Central memory CD4-positive, alpha-beta T cell (primary cell): ENCODE measurements around the gene PAPPA.

Source experiments
- DNase-seq: peaks from one replicate; pipeline ENCODE4 v3.0.0; 2022

PAPPA gene

DNA sequence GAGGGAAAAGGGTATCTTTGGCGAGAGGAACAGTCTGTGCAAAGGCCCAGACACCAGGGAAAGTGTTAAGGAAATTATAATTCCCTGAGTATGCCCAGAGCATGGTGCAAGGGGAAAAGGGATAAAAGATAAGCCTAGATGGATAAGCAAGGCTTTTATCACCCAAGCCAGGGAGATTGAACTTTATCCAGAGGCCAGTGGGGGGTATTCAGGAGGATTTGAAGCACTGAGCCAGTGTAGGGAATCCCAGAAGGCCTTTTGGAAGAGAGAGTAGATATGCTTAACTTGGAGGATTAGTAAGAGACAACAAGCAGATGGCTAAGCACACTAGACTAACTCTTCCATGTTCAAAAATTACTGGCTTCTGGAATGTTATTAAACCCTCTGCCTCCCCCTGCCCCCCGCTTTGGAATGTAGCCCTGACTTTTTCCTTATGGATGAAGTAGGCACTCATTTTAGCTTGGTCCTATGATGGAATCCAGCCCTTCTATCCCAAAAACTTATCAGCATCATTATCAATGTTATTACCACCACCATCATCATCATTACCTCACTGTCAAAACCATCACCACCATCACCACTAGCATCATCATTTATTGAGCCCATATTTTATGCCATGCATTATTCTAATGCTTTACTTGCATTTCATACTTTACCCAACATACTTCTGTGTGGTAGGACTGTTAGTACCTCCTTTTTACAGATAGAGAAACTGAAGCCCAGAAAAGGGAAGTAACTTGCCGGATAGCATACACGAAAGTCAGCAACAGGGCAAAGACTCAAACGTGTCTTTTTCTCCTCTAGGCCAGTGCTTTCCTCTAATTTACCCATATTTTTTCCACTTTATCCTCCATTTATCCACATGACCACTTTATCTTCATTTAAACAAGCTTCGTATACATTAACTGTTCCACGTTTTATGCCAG is 237.0 kb downstream of the PAPPA start:
- no peak for DNase-seq

DNA sequence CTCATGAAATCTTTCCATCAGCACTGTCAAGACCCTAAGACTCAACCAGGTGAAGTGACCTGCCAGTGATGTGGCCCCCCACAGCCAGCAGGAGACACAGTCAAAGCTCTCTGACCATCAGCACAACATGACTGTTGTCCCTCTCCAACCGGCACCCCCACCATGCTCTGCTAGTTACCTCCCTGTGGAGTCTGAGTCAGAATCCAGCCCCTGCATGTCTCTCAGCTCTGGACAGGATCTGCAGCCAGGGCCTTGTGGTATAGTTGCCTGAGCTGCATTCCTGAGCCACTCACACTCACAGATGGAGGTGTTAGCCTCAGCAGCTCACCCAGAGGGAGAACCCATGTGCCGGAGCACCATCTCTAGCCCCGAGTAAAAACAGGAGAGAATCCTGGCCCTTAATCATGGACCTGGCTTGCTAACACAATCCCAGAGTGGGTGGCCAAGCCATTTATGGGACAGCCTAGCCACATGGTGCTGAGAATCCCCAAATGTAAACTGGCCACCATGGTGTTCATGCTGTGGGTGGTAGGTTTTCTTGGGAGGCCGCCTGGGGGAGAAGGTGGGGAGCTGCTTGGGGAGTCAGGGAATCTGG is 237.8 kb downstream of the PAPPA start:
- no peak for DNase-seq

DNA sequence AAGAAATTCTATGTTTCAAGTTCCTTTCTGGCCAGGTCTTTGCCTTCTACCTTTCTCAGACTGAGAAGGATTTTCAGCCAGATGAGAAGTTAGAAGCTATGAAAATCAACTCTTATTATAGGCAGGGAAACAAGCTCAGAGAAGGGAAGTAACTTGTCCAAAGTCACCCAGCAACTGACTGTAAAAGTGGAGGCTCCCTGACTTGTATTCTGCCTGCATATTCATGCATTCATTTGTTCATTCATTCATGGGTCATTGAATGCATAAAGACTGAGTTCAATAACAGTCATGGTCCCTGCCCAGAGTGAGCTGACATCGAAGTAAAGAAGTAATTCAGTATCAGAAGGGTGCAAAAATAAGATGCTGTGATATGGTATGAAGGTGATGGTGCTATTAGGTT is 239.6 kb downstream of the PAPPA start:
- no peak for DNase-seq

DNA sequence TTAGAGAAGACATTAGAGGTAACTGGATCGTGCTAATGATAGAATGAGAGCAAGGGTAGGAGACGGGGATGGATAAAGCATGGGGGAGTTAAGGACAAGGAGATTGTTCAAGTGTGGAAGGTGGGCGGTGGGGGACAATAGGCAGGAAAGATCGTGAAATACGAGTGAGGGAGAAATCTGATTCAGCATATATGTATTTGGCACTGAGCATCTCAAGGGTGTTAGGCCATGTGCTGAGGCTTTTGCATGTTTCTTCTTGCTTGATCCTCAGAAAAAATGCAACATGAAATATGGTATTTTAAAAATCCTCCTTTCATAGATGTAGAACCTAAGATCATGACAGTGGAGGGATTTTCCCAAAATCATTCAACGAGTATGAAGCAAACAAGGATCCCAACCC is 240.5 kb downstream of the PAPPA start:
- DNase-seq, result no peak

- no peak for DNase-seq
These were observed 241.5 kb downstream of the PAPPA start for GRCh38 chr9:116394894-116395698.

DNA sequence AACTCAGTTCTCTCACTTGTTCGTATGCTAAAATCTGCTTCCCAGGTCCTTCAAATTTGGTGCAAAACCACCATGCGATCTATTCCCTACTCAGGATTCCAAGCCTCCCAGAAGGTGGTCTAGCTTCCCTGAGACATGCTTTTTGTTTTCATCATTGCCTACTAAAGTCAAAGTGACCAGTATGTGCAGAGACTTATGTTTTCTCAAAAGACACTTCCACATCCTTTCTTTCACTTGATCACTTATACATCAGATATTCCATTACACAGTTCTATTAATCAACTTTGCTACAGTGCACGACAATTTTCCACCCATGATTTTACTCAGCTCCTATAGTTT is 242.1 kb downstream of the PAPPA start:
- no peak for DNase-seq

- DNase-seq, result no peak
These were observed 249.6 kb downstream of the PAPPA start for GRCh38 chr9:116403171-116403570.

DNA sequence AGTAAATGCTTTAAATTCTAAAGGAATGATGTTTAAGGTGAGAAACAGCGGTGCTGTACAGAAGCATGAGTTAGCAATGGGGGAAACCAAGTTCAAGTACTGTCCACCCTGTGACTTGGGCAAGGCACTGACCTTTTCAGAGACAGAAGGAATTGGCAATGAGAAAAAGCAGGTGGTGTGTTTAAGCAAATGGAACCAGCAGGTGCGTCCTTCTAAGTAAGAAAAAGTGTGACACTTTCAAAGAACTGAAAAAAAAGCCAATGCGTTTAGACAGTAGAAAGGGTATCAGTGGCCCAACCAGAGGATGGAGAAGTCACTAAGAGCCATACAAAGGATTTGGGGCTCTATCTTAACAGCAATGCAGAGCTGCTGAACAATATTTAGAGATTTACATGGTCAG is 250.6 kb downstream of the PAPPA start:
- no peak for DNase-seq

GRCh38 chr9:116405321-116405720 is 251.7 kb downstream of the PAPPA start:
- no peak for DNase-seq

DNA sequence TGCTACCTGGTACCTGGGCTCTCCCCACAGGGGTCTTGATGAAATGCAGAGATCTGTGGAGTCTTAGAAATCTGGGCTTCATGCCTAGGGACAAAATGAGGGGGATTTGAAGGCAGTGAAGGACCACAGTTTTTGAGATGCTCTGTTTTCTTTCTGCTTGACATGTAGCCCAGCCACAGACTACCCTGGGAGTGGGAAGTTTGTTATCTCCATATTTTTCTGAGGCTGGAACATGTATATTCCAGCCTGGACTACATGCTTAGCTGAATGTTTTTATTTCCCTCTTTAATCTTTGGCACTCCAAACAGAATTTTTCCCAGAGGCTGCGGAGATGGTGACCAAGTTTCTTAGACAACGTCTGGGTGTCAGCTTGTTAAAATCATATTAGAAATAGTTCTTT is 252.9 kb downstream of the PAPPA start:
- DNase-seq, result no peak

- DNase-seq, result no peak
These were observed 255.5 kb downstream of the PAPPA start for GRCh38 chr9:116409129-116409528.

DNA sequence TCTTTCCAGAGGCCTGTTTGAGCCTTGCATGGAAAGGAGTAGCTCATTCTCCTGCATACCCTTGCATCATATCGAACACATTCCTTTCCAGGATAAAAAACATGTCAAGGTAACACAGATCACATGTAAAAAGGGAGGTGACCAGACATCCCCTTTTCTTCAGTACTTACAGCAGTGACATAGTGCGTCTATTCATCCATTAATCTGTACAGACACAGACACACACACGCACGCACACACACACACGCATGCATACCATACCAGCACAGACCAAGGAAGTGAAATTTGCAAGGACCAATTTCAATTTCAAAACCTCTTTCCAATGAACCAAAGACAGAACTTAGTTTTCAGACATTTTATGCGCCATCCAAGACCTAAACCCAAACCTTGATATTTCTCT is 256.0 kb downstream of the PAPPA start:
- DNase-seq, result no peak

DNA sequence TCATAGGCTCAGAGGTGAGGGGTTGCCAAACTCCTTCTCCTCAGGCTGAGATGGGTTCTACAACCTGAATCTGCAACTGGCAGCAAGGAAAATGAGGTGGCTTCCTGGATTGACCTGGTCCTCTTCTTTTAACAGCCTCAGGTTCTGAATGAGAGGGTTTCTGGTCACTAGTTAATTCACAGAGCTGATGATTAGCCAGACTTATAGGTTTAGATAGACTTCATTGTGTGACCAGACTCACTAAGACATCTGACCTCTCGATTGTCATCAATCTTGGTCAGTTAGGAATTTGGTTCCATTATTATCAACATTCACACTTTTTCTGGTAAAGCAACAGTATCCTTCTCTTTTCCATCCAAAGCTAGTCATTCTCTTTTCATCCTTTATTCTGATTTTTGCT is 257.9 kb downstream of the PAPPA start:
- DNase-seq, result no peak

DNA sequence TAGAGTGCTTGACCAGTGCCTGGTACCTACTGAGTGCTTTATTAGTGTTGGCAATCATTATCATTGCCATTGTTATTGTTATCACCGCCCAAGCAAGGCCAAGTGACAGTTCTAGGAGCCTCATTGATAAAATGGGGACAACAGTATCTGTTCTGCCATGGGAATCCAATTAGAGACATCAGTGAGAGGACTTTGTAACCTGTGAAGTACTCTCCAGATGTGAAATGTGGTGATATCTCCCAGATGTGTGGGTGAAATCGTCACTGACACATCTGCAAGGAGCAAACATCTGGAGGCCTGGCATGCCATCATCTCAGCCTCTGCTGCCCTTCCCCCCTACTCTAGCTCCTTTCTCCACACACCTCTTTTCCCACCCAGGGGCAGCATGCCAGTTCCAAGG is 260.8 kb downstream of the PAPPA start:
- no peak for DNase-seq

DNA sequence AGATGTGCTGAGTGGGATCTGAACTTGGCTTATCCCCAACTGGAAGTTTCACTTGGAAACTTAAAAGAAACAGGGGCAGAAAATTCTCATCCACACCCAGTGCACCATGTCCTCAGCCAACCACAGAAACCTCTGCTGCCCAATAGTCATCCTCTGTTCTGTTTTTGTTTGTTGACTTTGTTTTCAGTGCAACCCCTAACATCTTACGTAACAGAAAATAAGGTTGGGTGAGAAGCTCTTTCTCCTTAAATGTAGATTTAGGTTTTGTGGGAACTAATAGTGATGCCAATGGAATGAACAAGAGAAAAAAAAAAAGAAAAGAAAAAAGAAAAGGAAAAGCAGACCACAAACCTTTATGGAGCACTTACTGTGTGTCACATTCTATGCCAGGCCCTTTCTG is 262.8 kb downstream of the PAPPA start:
- no peak for DNase-seq

- no peak for DNase-seq
These were observed 263.9 kb downstream of the PAPPA start for GRCh38 chr9:116417464-116417863.

DNA sequence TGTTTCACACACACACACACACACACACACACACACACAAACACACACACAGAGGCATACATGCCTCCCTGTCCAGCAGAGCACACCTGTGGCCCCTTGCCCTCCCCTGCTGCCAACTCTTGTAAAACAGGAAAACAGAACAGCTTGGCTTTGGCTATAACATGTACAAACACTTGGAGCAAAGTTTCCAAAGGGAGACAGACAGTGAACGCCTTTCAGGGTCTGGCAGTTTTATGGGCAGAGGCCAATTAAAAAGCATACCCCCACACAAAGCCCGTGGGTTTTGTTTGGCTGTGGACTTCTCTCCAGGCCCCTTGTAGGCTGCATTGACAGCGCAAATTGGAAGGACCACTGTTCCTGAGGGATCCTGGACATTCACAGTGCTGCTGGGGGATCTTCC is 265.6 kb downstream of the PAPPA start:
- DNase-seq, result no peak

DNA sequence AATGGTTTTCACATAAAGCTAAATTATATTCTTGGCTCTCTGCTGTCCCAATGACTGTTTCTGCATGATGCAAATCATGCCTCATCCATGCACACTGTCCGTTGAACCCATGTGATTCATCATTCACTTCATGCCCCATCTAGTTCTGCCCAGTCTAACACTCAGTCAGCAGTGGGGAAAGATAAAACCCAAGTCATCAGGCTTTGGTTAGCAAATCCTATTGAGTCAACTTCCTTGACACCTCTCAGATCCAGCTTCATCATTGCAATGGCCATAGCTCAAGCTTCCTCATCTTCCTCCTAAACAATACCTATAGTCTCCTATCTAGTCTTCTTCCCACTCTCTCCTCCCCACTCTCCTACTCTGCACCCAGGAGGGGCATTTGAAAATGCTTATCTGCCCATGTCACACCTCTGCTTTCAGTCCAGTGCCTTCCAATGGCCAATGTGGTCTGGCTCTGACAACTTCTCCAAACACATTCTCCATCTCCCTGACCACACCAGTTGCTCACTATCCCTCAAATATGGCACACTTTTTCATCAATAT is 267.5 kb downstream of the PAPPA start:
- DNase-seq, result no peak

- DNase-seq, result no peak
These were observed 268.8 kb downstream of the PAPPA start for GRCh38 chr9:116422119-116422979.

DNA sequence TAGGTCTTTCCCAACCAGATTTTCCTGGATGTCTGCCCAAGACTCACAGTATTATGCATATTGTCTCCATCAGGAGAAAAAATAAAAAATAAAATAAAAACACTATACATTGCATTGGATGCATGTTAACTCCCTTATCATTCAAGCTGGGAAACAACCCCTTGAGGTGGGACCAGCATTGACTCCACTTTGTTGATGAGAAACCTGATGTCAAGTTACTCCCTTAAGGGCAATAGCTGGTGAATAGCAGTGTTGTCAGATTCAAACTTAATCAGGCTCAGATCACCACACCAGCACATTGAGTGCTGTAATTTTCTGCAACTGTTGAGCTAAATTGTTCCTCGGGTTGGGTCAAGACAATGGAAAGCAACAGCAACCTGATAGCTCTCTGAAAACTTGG is 269.6 kb downstream of the PAPPA start:
- DNase-seq, result no peak

- no peak for DNase-seq
These were observed 271.7 kb downstream of the PAPPA start for GRCh38 chr9:116425244-116425643.

DNA sequence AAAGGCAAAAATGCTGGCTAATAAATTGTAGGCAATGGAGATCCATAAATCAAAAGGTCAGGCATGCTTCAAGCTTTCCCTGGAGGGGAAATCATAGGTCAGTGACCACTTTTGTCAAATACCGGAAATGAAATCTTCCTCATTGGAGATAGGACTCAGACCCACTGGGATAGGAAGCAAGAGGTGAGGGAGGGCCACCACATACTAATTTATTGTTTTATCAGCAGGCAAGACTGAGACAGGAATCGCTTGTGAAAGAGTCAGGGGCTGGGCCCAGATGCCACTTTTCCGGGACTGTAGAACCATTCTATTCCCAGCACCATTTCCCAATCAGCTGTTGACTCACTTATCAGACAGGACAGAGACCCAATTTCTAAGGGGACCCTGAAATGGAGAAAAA is 277.3 kb downstream of the PAPPA start:
- DNase-seq, result no peak

GRCh38 chr9:116432051-116432450 is 278.5 kb downstream of the PAPPA start:
- DNase-seq, result no peak
